ENCODE data around the gene ALG1.
"Not testable (repeated sequence)": the region's sequence is repeated elsewhere in the genome, so short reads cannot be mapped to it uniquely, and the experiment has no call there.

ALG1 gene

GRCh38 chr16:5103296-5104032, 31.8 kb downstream of the ALG1 start:
- DNase-seq = not testable (repeated sequence)

- not testable (repeated sequence) for DNase-seq
Observed at GRCh38 chr16:5105039-5105438, 33.4 kb downstream of the ALG1 start.

GRCh38 chr16:5108505-5109158, 37.0 kb downstream of the ALG1 start:
- DNase-seq = no peak

GRCh38 chr16:5110933-5111332, 39.3 kb downstream of the ALG1 start:
- DNase-seq = not testable (repeated sequence)

DNA sequence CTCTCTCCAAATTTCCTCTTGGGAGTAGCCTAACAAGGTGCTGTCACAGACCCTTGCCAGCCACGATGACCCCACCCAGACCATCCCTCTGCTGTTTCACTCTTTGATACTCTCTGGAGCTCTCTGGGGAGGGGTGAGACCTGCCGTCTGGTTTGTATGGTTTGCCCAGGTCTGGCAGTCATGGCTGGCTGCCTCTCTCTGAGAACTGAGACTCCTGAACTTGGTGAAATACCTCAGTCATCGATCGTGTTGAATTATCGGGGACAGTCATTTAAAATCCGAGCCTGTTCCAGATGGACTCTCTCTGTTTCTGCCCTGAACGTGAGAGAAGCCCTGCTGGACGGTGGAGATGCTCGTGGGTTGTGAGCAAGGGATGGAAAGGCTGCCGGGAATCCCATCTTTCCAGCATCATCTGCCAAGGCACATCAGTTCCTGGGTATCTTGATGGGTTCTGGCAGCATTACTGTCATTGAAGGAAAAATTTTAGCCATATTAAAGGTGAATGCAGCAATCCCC, 45.2 kb downstream of the ALG1 start:
- DNase-seq = not testable (repeated sequence)

GRCh38 chr16:5117300-5118087, 45.9 kb downstream of the ALG1 start:
- DNase-seq = peak; percentile 78

- not testable (repeated sequence) for DNase-seq
Observed at GRCh38 chr16:5131467-5132004, 59.9 kb downstream of the ALG1 start.

GRCh38 chr16:5132915-5133600, 61.4 kb downstream of the ALG1 start:
- DNase-seq = not testable (repeated sequence)

DNA sequence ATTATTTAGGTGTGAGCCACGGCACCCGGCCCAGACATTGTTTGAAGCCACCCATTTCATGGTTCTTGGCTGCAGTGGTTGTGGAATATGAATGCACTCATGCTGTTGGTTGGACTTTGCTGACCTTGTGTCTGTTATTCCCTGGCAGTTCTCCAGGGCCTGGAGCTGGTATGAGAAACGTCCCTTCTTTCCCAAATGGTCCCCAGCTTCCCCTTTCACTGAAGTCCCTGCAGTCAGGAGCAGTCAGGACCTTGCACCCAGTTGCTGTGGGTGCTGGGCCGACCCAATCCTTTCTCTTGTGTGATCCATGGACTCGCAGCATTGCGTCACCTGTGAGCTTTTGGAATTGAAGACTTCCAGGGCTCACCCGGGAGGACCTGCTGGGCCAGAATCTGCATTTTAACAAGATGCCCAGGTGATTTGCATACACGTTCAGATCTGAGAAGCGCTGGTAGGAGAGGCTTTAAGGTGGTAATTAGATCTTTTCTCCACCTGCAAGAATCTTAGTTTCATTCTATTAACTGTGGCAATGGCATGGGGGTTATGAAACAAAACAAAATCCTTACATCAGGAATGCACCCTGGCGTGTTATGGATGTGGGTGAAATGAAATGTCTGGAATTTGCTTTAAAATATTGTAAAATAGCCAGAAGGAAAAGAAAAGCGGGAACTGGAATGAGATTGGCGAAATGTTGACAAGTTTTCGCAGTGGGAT, 63.3 kb downstream of the ALG1 start:
- DNase-seq = not testable (repeated sequence)

Measured in NCI-H1092 treated with DMSO at 0.1 percent for 48 hours (cell line).